Kidney epithelial cell (primary cell): Measurements from ENCODE around the gene SCARB1. TPM values are rescaled to one million over a fixed set of nuclear protein-coding genes. Genes with fewer than 3 reads are reported as not detected.

ENCODE experiments used
- DNase-seq: peaks from one replicate; pipeline ENCODE4 v3.0.0-alpha.2; 2010; ENCODE audit warnings: low read depth
- H3K27me3 ChIP-seq: 2 replicates; pipeline ENCODE4 v1.6.0; 2011; ENCODE audit warnings: low read length; ENCODE audit not compliant: control insufficient read depth, insufficient read depth
- H3K36me3 ChIP-seq: 2 replicates; pipeline ENCODE4 v1.5.1; 2011; ENCODE audit warnings: low read length; ENCODE audit not compliant: control insufficient read depth, insufficient read depth
- H3K4me3 ChIP-seq: 2 replicates; pipeline ENCODE4 v1.5.1; 2011; ENCODE audit warnings: low read depth, mild to moderate bottlenecking, control low read depth, low read length
- total RNA-seq: library from RNA; depleted of rRNA; stranded (reverse); fragments of >200 nt; gene quantifications from 2 replicates; pipeline ENCODE4 v1.2.3, GENCODE V29; 2015
- TF ChIP-seq, protein P1 (sequence below): IDR thresholded peaks from 2 replicates; pipeline ENCODE4 v1.5.1; 2011; ENCODE audit warnings: mild to moderate bottlenecking, moderate library complexity, low read length, control low read depth, inconsistent platforms; ENCODE audit not compliant: insufficient read depth, poor library complexity, severe bottlenecking

SCARB1 gene
- total RNA-seq, 1 donor from 2014 or later = 30.0 TPM

DNA sequence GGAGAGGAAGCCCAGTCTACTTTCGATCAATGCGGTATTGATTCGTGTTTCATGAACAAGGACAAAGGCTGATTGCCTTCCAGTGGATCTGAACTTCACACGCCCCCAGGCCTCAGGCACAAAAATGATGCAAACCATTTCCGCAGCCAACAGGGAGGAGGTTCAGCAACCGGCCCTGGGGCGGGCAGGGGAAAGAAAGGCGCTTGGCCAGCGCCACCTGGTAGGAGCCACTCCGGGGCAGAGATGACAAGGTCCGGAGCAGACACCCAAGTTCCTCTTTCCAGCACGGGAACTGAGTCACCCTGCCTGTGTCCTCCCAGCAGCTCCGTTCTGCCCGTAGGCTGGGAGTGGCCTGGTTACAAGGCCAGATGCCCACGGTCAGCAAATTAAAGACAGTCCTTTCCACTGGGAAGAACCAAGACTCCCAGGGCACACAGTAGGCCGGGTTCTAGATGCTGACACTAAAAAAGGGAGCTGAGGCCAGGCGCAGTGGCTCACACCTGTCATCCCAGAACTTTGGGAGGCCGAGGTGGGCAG is 136.3 kb downstream of the SCARB1 start:
- no peaks in the 10 kb centered on the region for H3K36me3 ChIP-seq
- no peaks in the 10 kb centered on the region for H3K27me3 ChIP-seq
- TF ChIP-seq, protein P1, sequence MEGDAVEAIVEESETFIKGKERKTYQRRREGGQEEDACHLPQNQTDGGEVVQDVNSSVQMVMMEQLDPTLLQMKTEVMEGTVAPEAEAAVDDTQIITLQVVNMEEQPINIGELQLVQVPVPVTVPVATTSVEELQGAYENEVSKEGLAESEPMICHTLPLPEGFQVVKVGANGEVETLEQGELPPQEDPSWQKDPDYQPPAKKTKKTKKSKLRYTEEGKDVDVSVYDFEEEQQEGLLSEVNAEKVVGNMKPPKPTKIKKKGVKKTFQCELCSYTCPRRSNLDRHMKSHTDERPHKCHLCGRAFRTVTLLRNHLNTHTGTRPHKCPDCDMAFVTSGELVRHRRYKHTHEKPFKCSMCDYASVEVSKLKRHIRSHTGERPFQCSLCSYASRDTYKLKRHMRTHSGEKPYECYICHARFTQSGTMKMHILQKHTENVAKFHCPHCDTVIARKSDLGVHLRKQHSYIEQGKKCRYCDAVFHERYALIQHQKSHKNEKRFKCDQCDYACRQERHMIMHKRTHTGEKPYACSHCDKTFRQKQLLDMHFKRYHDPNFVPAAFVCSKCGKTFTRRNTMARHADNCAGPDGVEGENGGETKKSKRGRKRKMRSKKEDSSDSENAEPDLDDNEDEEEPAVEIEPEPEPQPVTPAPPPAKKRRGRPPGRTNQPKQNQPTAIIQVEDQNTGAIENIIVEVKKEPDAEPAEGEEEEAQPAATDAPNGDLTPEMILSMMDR = no peak
- no peak overlapping the region for H3K4me3 ChIP-seq
- DNase-seq = no peak

Other genes with a start within 250 kb of the SCARB1 start
- 1,369 and 1,432 TPM in 2 replicates for gene UBC, start 50.8 kb upstream of the SCARB1 start, total RNA-seq
- 18.3 and 21.2 TPM in 2 replicates for gene DHX37, start 125.3 kb upstream of the SCARB1 start, total RNA-seq
- gene BRI3BP, start 129.8 kb upstream of the SCARB1 start, total RNA-seq = 6.0 and 7.3 TPM in 2 replicates
- 32.5 and 35.7 TPM in 2 replicates for gene AACS, start 201.6 kb upstream of the SCARB1 start, total RNA-seq